GM12878 (cell line): ENCODE results near the gene ARSD. TPM values are rescaled to one million over a fixed set of nuclear protein-coding genes. Genes with fewer than 3 reads are reported as not detected.

Experiments used
- ATAC-seq: fragments of 200-7000 bp; cut with Tn5 transposase; 3 replicates; pipeline ENCODE4 v1.9.1; 2020; ENCODE audit warnings: mild to moderate bottlenecking, moderate library complexity
- BruUV-seq: library from RNA; stranded (reverse); fragments of 400-500 nt; replicated peaks from 2 replicates; lab custom pipeline; 2021; lab: Mats Ljungman, UMichigan
- CTCF ChIA-PET: fragments of 300-600 bp; sonication (Branson Sonifier 250); formaldehyde crosslinking; extraction: SDS; loops from one replicate; lab custom pipeline; 2021; ENCODE audit warnings: inconsistent platforms; lab: Yijun Ruan, JAX
- POLR2A ChIA-PET: fragments of 350-600 bp; formaldehyde crosslinking; extraction: SDS; loops from one replicate; lab custom pipeline; 2021; ENCODE audit warnings: inconsistent platforms; lab: Charles Lee
- RAD21 ChIA-PET: fragments of 300-600 bp; sonication (Branson Sonifier 250); formaldehyde crosslinking; loops from one replicate; lab custom pipeline; 2023; ENCODE audit warnings: antibody characterized with exemption; ENCODE audit not compliant: unreplicated experiment; lab: Charles Lee
- SMC1A ChIA-PET: fragments of 300-600 bp; sonication (Branson Sonifier 250); formaldehyde crosslinking; loops from one replicate; lab custom pipeline; 2023; ENCODE audit not compliant: unreplicated experiment, uncharacterized antibody; lab: Charles Lee
- DNase-seq: peaks from one replicate; pipeline ENCODE4 v3.0.0-alpha.2; 2011; ENCODE audit warnings: low read depth, low spot score
- FAIRE-seq: peaks from 3 replicates; lab custom pipeline; 2011; peaks lifted over from hg19 to GRCh38; lab: Jason Lieb, UNC
- H2AFZ ChIP-seq: 2 replicates; pipeline ENCODE4 v1.6.0; 2011; ENCODE audit warnings: low read depth, low read length, control low read depth; ENCODE audit not compliant: control insufficient read depth
- H3K27ac ChIP-seq: 2 replicates; pipeline ENCODE4 v1.5.1; 2011; ENCODE audit warnings: control low read depth; ENCODE audit not compliant: control insufficient read depth, insufficient read depth
- H3K27me3 ChIP-seq, 2 experiments: replicated peaks in 1 of 2; 2 replicates each; pipeline versions ENCODE4 v1.6.0 to v1.6.1; 2011; ENCODE audit warnings: low read length in 1 of 2; ENCODE audit not compliant: control insufficient read depth in 2 of 2, insufficient read depth in 2 of 2
- H3K36me3 ChIP-seq, 2 experiments: 2 replicates each; pipeline ENCODE4 v1.5.1; 2011; ENCODE audit warnings: low read length in 1 of 2; ENCODE audit not compliant: control insufficient read depth in 2 of 2, insufficient read depth in 2 of 2
- H3K4me1 ChIP-seq: 2 replicates; pipeline ENCODE4 v1.6.1; 2011; ENCODE audit warnings: mild to moderate bottlenecking, low read length, moderate library complexity, mixed read lengths; ENCODE audit not compliant: control insufficient read depth, insufficient read depth
- H3K4me2 ChIP-seq: 2 replicates; pipeline ENCODE4 v1.6.0; 2011; ENCODE audit warnings: control low read depth; ENCODE audit not compliant: control insufficient read depth, insufficient read depth
- H3K4me3 ChIP-seq: fragments of 200-600 bp; sonication (generic); 2 replicates; pipeline ENCODE4 v1.5.1; 2016
- H3K79me2 ChIP-seq: 2 replicates; pipeline ENCODE4 v1.6.0; 2011; ENCODE audit warnings: low read length; ENCODE audit not compliant: control insufficient read depth, insufficient read depth
- H3K9ac ChIP-seq: 2 replicates; pipeline ENCODE4 v1.8.0; 2011; ENCODE audit warnings: low read length, control low read depth, mixed read lengths; ENCODE audit not compliant: control insufficient read depth, insufficient read depth
- H3K9me3 ChIP-seq: replicated peaks from 3 replicates; pipeline ENCODE4 v1.5.1; 2011; ENCODE audit warnings: mild to moderate bottlenecking, low read length; ENCODE audit not compliant: control insufficient read depth, insufficient read depth
- H4K20me1 ChIP-seq: 2 replicates; pipeline ENCODE4 v1.6.0; 2011; ENCODE audit not compliant: control insufficient read depth, insufficient read depth
- BCL11A ChIP-seq: IDR thresholded peaks from 2 replicates; pipeline ENCODE4 v1.6.1; 2011; ENCODE audit warnings: low read depth, low read length
- CBX5 ChIP-seq: sonication (generic); IDR thresholded peaks from 2 replicates; pipeline ENCODE4 v1.6.1; 2016; ENCODE audit warnings: low read depth, moderate library complexity, mild to moderate bottlenecking, inconsistent platforms
- CHD4 ChIP-seq: fragments of 200-600 bp; sonication (generic); IDR thresholded peaks from 2 replicates; pipeline ENCODE4 v1.6.1; 2016; ENCODE audit warnings: mild to moderate bottlenecking
- FOXK2 ChIP-seq: fragments of 450-650 bp; IDR thresholded peaks from 2 replicates; pipeline ENCODE4 v1.6.1; 2017; ENCODE audit warnings: mild to moderate bottlenecking, moderate library complexity
- HDAC2 ChIP-seq: fragments of 200-600 bp; sonication (generic); IDR thresholded peaks from 2 replicates; pipeline ENCODE4 v1.6.1; 2017
- JUND ChIP-seq: IDR thresholded peaks from 2 replicates; pipeline ENCODE4 v1.6.1; 2012; ENCODE audit warnings: low read depth, mild to moderate bottlenecking, low read length, improper control_type of control experiment, moderate library complexity
- NFYB ChIP-seq: IDR thresholded peaks from 2 replicates; pipeline ENCODE4 v1.6.1; 2011; ENCODE audit warnings: low read depth, mild to moderate bottlenecking, low read length, improper control_type of control experiment, moderate library complexity; ENCODE audit not compliant: insufficient read depth
- PML ChIP-seq: IDR thresholded peaks from 2 replicates; pipeline ENCODE4 v1.6.1; 2012; ENCODE audit warnings: low read length, inconsistent platforms
- SIN3A ChIP-seq: IDR thresholded peaks from 2 replicates; pipeline ENCODE4 v1.6.1; 2012; ENCODE audit warnings: low read depth, low read length, improper control_type of control experiment
- SP1 ChIP-seq: IDR thresholded peaks from one replicate; pipeline ENCODE4 v1.6.1; 2011; ENCODE audit warnings: low read depth, low read length
- YY1 ChIP-seq: IDR thresholded peaks from 2 replicates; pipeline ENCODE4 v1.6.1; 2011; ENCODE audit warnings: low read depth, mild to moderate bottlenecking, low read length
- ZNF622 ChIP-seq: fragments of 450-650 bp; IDR thresholded peaks from 2 replicates; pipeline ENCODE4 v1.6.1; 2017; ENCODE audit warnings: mild to moderate bottlenecking, inconsistent platforms
- ZSCAN29 ChIP-seq: fragments of 450-650 bp; IDR thresholded peaks from 2 replicates; pipeline ENCODE4 v1.6.1; 2017; ENCODE audit warnings: mild to moderate bottlenecking, moderate library complexity
- ZZZ3 ChIP-seq: IDR thresholded peaks from 2 replicates; pipeline ENCODE4 v1.6.1; 2011; ENCODE audit warnings: low read depth; ENCODE audit not compliant: control insufficient read depth, insufficient read length
- WGBS: methylation state at CpG from one replicate; pipeline ENCODE4 v1.1.6; 2016; ENCODE audit warnings: low lambda C conversion rate; ENCODE audit not compliant: insufficient replicate concordance, insufficient coverage; ENCODE audit errors: missing lambda C conversion rate; 5-methylcytosine and 5-hydroxymethylcytosine counted together
- in situ Hi-C: fragments of 300-500 bp; cut with MboI; formaldehyde crosslinking; loops from 9 replicates; pipeline ENCODE4 v1.14.3; 2018; ENCODE audit warnings: mixed read lengths
- intact Hi-C: fragments of 100-400 bp; cut with micrococcal nuclease; formaldehyde crosslinking; loops from one replicate; pipeline ENCODE4 v1.14.2; 2022; ENCODE audit not compliant: unreplicated experiment
- polyA plus RNA-seq, 11 experiments: library from polyadenylated mRNA; depleted of rRNA in 4 of 11; unstranded in 6 of 11; stranded (reverse) in 5 of 11; fragments of >200 nt; fragmentation: Nextera tagmentation in 4 of 11; fragmentation: Illumina TruSeq in 1 of 11; extraction: Ambion mirVana in 4 of 11; extraction: Trizol in 1 of 11; gene quantifications; 1 replicate in 1 of 11; 2 replicates in 10 of 11; pipeline versions ENCODE4 v1.2.1 to v1.2.3, GENCODE V29; 2011 to 2016; ENCODE audit warnings: inconsistent platforms in 2 of 11, missing spikeins in 2 of 11, low read depth in 1 of 11
- total RNA-seq, 4 experiments: library from RNA; depleted of rRNA in 3 of 4; stranded (reverse); fragments of >200 nt in 3 of 4; fragmentation: Illumina TruSeq in 1 of 4; extraction: Trizol in 1 of 4; gene quantifications; 2 replicates each; pipeline versions ENCODE4 v1.2.1 to v1.2.3, GENCODE V29; 2013 to 2021
- TF ChIP-seq, protein P1 (sequence below): fragments of 450-650 bp; IDR thresholded peaks from 2 replicates; pipeline ENCODE4 v1.6.1; 2017; ENCODE audit warnings: mild to moderate bottlenecking, low read depth, inconsistent platforms; ENCODE audit not compliant: poor library complexity, severe bottlenecking
- TF ChIP-seq, protein P2 (sequence below): fragments of 450-650 bp; formaldehyde crosslinking; IDR thresholded peaks from 2 replicates; pipeline ENCODE4 v1.4.0; 2022; ENCODE audit warnings: mild to moderate bottlenecking, moderate library complexity
- TF ChIP-seq, protein P3 (sequence below): IDR thresholded peaks from 2 replicates; pipeline ENCODE4 v1.6.1; 2011; ENCODE audit warnings: low read depth, low read length, improper control_type of control experiment, borderline replicate concordance

The ARSD gene
- total and polyA plus RNA-seq, 10 of the 15 experiments (the other 5 are each of a cell fraction or from before 2014, with no cell fraction given), result 0.05 to 1.5 (median 0.43) TPM

DNA sequence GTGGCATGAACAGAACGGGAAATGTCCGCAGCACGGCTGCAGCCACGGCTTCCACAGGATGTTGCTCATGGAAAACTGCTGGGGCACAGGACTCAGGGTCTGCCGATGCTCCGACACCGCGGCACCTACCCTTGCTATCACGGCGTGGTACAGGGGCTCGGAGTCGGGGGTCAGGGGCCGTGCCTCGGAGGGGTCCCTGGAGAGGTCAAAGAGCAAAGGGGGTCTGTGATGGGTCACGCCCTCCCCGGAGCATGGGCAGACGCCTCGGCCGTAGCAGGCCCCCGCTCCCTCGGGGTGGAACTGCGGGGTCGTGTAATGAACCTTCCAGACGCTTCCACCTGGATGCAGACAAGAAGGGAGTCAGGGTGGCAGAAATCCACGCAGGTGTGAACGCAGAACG, 21.8 kb downstream of the ARSD start (continued):
- no peak for TF ChIP-seq YY1
- TF ChIP-seq, protein P1, sequence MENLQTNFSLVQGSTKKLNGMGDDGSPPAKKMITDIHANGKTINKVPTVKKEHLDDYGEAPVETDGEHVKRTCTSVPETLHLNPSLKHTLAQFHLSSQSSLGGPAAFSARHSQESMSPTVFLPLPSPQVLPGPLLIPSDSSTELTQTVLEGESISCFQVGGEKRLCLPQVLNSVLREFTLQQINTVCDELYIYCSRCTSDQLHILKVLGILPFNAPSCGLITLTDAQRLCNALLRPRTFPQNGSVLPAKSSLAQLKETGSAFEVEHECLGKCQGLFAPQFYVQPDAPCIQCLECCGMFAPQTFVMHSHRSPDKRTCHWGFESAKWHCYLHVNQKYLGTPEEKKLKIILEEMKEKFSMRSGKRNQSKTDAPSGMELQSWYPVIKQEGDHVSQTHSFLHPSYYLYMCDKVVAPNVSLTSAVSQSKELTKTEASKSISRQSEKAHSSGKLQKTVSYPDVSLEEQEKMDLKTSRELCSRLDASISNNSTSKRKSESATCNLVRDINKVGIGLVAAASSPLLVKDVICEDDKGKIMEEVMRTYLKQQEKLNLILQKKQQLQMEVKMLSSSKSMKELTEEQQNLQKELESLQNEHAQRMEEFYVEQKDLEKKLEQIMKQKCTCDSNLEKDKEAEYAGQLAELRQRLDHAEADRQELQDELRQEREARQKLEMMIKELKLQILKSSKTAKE, result no peak

DNA sequence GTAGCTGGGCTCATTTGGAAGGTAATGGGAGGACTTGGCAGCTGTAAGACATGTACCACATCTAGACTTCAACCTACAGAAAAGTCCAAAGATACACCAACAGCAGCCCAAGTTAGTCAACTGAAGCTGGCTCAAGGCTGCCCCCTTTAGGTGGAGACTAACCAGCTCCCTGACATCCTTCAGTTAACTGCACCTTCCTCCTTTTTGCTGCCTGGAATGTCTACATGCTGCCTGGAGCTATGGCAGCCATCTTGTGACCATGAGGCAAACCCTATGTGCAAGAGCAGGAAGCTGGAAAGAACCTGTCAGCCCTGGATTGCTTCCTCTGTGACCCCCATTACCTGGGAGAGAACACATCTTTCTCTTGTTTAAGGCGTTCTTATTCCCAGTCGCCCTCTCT, 25.8 kb downstream of the ARSD start:
- RAD21 ChIA-PET, result interaction anchor here (0.6 kb wide), 1 partner anchor 740 kb away, joined by 3 read pairs; no protein-coding TSS in a partner anchor
- intact Hi-C loops (no loop called here), in situ Hi-C loops (no loop called here)
- WGBS, result 38% methylated on average over 2 of the region's 2 CpGs
- no peak for ATAC-seq
- H3K9me3 ChIP-seq, result no peaks in the 10 kb centered on the region; the same call in 1 of the 3 replicates
- H3K4me2 ChIP-seq, result no peak overlapping the region
- no peaks in the 10 kb centered on the region for H4K20me1 ChIP-seq
- H3K79me2 ChIP-seq, result no peaks in the 10 kb centered on the region
- H3K4me3 ChIP-seq, result no peak overlapping the region
- no peaks in the 10 kb centered on the region for H3K36me3 ChIP-seq
- no TSS peak for BruUV-seq
- no peaks in the 10 kb centered on the region for H3K4me1 ChIP-seq
- H3K27me3 ChIP-seq, result no peaks in the 10 kb centered on the region
- SMC1A ChIA-PET, result no interaction called here
- no peak overlapping the region for H3K9ac ChIP-seq
- TF ChIP-seq PML, result no peak
- TF ChIP-seq SIN3A, result no peak
- TF ChIP-seq, protein P2, sequence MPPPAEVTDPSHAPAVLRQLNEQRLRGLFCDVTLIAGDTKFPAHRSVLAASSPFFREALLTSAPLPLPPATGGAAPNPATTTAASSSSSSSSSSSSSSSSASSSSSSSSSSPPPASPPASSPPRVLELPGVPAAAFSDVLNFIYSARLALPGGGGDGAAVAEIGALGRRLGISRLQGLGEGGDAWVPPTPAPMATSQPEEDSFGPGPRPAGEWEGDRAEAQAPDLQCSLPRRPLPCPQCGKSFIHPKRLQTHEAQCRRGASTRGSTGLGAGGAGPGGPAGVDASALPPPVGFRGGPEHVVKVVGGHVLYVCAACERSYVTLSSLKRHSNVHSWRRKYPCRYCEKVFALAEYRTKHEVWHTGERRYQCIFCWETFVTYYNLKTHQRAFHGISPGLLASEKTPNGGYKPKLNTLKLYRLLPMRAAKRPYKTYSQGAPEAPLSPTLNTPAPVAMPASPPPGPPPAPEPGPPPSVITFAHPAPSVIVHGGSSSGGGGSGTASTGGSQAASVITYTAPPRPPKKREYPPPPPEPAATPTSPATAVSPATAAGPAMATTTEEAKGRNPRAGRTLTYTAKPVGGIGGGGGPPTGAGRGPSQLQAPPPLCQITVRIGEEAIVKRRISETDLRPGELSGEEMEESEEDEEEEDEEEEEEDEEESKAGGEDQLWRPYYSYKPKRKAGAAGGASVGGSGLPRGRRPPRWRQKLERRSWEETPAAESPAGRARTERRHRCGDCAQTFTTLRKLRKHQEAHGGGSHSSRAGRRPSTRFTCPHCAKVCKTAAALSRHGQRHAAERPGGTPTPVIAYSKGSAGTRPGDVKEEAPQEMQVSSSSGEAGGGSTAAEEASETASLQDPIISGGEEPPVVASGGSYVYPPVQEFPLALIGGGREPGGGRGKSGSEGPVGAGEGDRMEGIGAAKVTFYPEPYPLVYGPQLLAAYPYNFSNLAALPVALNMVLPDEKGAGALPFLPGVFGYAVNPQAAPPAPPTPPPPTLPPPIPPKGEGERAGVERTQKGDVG, result no peak
- TF ChIP-seq ZNF622, result no peak
- no peak for TF ChIP-seq JUND
- TF ChIP-seq, protein P3, sequence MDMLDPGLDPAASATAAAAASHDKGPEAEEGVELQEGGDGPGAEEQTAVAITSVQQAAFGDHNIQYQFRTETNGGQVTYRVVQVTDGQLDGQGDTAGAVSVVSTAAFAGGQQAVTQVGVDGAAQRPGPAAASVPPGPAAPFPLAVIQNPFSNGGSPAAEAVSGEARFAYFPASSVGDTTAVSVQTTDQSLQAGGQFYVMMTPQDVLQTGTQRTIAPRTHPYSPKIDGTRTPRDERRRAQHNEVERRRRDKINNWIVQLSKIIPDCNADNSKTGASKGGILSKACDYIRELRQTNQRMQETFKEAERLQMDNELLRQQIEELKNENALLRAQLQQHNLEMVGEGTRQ, result no peak
- TF ChIP-seq CHD4, result no peak
- no peak for TF ChIP-seq BCL11A
- TF ChIP-seq NFYB, result no peak
- no peak for TF ChIP-seq ZSCAN29
- TF ChIP-seq SP1, result no peak
- no peak for TF ChIP-seq FOXK2
- no peak for TF ChIP-seq ZZZ3
- no peak for TF ChIP-seq CBX5
- no peak for TF ChIP-seq HDAC2
- TF ChIP-seq, all 136 proteins: peak for 0
- FAIRE-seq (no peak), DNase-seq (no peak)
- no peak overlapping the region for H3K27ac ChIP-seq
- CTCF ChIA-PET, result no interaction called here
- no peak overlapping the region for H2AFZ ChIP-seq
- POLR2A ChIA-PET, result no interaction called here
